ENCODE measurements around the gene TMEM243. TPM values are rescaled to one million over a fixed set of nuclear protein-coding genes. Genes with fewer than 3 reads are reported as not detected.

TMEM243 gene
- total and polyA plus RNA-seq, 2 of the 13 experiments (the other 11 are each of a cell fraction or from before 2014, with no cell fraction given) = 25.1 to 31.2 TPM

GRCh38 chr7:87152112-87152896 is 67.2 kb downstream of the TMEM243 start, which contains the start of gene DMTF1 (continued):
- peak; percentile 54; the same call in 1 of the 2 replicates for TF ChIP-seq ZNF577 (CRISPR knock-in tag; IDR thresholded peaks at IDR 0.05; ENCODE audit: borderline replicate concordance, low read depth)
- no peak for TF ChIP-seq ZNF180 (CRISPR knock-in tag; IDR thresholded peaks at IDR 0.05; ENCODE audit: borderline replicate concordance, low read depth)
- no peak for TF ChIP-seq GATAD2A (CRISPR knock-in tag; IDR thresholded peaks at IDR 0.05)
- TF ChIP-seq, protein P1, sequence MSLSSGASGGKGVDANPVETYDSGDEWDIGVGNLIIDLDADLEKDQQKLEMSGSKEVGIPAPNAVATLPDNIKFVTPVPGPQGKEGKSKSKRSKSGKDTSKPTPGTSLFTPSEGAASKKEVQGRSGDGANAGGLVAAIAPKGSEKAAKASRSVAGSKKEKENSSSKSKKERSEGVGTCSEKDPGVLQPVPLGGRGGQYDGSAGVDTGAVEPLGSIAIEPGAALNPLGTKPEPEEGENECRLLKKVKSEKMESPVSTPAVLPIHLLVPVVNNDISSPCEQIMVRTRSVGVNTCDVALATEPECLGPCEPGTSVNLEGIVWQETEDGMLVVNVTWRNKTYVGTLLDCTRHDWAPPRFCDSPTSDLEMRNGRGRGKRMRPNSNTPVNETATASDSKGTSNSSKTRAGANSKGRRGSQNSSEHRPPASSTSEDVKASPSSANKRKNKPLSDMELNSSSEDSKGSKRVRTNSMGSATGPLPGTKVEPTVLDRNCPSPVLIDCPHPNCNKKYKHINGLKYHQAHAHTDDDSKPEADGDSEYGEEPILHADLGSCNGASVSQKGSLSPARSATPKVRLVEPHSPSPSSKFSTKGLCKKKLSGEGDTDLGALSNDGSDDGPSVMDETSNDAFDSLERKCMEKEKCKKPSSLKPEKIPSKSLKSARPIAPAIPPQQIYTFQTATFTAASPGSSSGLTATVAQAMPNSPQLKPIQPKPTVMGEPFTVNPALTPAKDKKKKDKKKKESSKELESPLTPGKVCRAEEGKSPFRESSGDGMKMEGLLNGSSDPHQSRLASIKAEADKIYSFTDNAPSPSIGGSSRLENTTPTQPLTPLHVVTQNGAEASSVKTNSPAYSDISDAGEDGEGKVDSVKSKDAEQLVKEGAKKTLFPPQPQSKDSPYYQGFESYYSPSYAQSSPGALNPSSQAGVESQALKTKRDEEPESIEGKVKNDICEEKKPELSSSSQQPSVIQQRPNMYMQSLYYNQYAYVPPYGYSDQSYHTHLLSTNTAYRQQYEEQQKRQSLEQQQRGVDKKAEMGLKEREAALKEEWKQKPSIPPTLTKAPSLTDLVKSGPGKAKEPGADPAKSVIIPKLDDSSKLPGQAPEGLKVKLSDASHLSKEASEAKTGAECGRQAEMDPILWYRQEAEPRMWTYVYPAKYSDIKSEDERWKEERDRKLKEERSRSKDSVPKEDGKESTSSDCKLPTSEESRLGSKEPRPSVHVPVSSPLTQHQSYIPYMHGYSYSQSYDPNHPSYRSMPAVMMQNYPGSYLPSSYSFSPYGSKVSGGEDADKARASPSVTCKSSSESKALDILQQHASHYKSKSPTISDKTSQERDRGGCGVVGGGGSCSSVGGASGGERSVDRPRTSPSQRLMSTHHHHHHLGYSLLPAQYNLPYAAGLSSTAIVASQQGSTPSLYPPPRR (CRISPR knock-in tag; IDR thresholded peaks at IDR 0.05; ENCODE audit: borderline replicate concordance) = peak; percentile 65
- peak; percentile 84 for TF ChIP-seq ZNF234 (CRISPR knock-in tag; conservative IDR thresholded peaks at IDR 0.05)
- TF ChIP-seq, protein P2, sequence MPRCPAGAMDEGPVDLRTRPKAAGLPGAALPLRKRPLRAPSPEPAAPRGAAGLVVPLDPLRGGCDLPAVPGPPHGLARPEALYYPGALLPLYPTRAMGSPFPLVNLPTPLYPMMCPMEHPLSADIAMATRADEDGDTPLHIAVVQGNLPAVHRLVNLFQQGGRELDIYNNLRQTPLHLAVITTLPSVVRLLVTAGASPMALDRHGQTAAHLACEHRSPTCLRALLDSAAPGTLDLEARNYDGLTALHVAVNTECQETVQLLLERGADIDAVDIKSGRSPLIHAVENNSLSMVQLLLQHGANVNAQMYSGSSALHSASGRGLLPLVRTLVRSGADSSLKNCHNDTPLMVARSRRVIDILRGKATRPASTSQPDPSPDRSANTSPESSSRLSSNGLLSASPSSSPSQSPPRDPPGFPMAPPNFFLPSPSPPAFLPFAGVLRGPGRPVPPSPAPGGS (CRISPR knock-in tag; IDR thresholded peaks at IDR 0.05) = peak; percentile 86; the same call in 1 of the 2 replicates
- TF ChIP-seq DNMT1 (CRISPR knock-in tag; IDR thresholded peaks at IDR 0.05) = no peak
- TF ChIP-seq ZBTB42 (CRISPR knock-in tag; IDR thresholded peaks at IDR 0.05) = no peak; the same call in 1 of the 2 replicates
- 0 out of 2 replicates have a peak, but pooled peaks have one; percentile 24 for TF ChIP-seq ZNF256 (CRISPR knock-in tag; conservative IDR thresholded peaks at IDR 0.05)
- no peak for TF ChIP-seq ZNF660 (CRISPR knock-in tag; IDR thresholded peaks at IDR 0.05; ENCODE audit: borderline replicate concordance, low read depth)
- peak; percentile 82 for TF ChIP-seq ZBTB3 (CRISPR knock-in tag; IDR thresholded peaks at IDR 0.05; ENCODE audit: borderline replicate concordance, low read depth)
- TF ChIP-seq CEBPB (IDR thresholded peaks at IDR 0.05; ENCODE audit: borderline replicate concordance, low read depth, low read length) = peak; percentile 65; the same call in 1 of the 2 replicates
- peak; percentile 64; the same call in 1 of the 2 replicates for TF ChIP-seq CAMTA2 (CRISPR knock-in tag; IDR thresholded peaks at IDR 0.05; ENCODE audit: borderline replicate concordance)
- TF ChIP-seq NFYC (CRISPR knock-in tag; IDR thresholded peaks at IDR 0.05) = no peak; the same call in none of the 2 replicates
- TF ChIP-seq PPARG (CRISPR knock-in tag; conservative IDR thresholded peaks at IDR 0.05) = no peak; the same call in 1 of the 2 replicates
- peak; percentile 81; the same call in 1 of the 2 replicates for TF ChIP-seq ZNF431 (CRISPR knock-in tag; IDR thresholded peaks at IDR 0.05; ENCODE audit: borderline replicate concordance, low read depth)
- TF ChIP-seq ZNF782 (CRISPR knock-in tag; IDR thresholded peaks at IDR 0.05; ENCODE audit: borderline replicate concordance) = 0 out of 2 replicates have a peak, but pooled peaks have one; percentile 28
- 0 out of 2 replicates have a peak, but pooled peaks have one; percentile 62 for TF ChIP-seq SP140L (CRISPR knock-in tag; IDR thresholded peaks at IDR 0.05; ENCODE audit: borderline replicate concordance)
- peak; percentile 91 for TF ChIP-seq ZSCAN29 (CRISPR knock-in tag; conservative IDR thresholded peaks at IDR 0.05)
- TF ChIP-seq ATF1 (CRISPR knock-in tag; IDR thresholded peaks at IDR 0.05) = peak; percentile 87
- TF ChIP-seq ARNT (IDR thresholded peaks at IDR 0.05) = no peak
- TF ChIP-seq ZNF160 (CRISPR knock-in tag; IDR thresholded peaks at IDR 0.05) = peak; percentile 63; the same call in 1 of the 2 replicates
